ENCODE data around the gene ZNF157. TPM values are rescaled to one million over a fixed set of nuclear protein-coding genes. Genes with fewer than 3 reads are reported as not detected.
"Not testable (repeated sequence)": the region's sequence is repeated elsewhere in the genome, so short reads cannot be mapped to it uniquely, and the experiment has no call there.

Gene ZNF157
- polyA plus RNA-seq: not detected

DNA sequence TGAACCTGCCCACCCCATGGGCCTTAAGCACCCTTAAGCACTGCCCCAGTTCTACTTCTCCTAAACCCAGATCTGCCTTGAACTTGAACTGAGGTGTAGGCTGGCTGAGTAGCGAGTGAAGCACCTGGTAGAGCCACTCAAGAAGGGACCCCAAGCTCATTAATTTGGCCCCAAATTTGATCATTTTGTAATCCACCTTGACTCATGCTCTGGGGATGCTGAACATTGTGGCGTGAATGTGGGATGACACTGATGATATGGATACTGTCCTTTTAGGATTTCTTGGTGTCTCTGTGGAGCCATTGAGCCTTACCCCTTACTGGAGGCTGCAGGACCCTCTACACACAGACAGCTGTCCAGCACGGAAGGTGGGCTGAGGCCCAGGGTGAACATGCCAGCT is at the start of gene ZNF157:
Gene ZNF157, plus strand, starts transcription at position 301 of the 400 bp plus-strand sequence. Its CDS starts 91 bp downstream, at position 392.
- no peak within 1 kb of the TSS for H3K27ac ChIP-seq (ENCODE audit: low read depth, low read length)
- WGBS, 3 donors: 70 to 100% (median 87%) methylated on average over 3 of the region's 3 CpGs

DNA sequence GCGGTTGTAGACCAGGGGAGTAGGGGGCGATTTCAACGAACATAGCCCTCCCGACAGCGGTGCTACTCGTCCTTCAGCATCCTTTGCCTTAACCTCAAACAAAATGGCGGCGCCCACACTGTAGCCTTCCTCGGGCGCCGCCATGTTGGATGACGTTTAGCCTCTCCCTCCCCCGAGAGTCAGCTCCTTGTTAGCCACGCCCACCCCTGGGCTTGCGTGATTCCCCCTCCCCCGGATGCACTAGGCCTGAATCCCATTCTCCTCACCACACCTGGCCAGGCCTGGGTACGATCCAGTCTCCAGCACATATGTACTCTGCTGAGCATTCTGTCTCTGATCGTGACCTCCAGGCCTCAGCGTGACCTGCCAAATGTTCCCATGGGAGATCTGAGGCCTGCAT is 49.0 kb upstream of the ZNF157 start:
- WGBS, 3 donors: 30 to 51% (median 46%) methylated on average over 18 to 19 of the region's 19 CpGs
- no peak overlapping the region for H3K27ac ChIP-seq (ENCODE audit: low read depth, low read length)

DNA sequence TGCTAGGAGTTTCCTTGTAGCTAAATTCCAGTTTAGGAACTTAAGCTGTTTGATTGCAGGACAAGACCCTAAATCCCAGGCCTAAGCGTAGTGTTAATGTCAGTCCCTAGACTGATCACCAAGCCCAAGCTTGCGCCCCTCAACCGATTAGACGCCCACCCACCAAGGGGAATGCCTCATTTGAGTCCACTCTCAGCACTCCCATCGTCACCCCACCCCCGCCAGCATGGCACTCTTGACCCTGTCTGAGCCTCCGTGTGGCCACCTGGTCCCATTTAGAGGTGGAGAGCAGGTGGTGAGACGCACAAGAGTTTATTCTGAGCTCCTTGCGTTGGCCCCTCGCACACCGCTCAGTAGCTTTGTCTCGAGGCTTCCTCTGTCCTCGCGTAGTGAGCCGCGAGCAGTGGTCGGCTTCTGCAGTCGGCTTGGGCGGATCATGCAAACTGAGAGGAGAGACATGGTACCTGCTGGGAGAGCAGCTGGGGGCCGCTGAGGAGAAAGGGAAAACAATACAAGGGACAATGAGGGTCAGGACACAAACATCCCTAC is 48.5 kb upstream of the ZNF157 start:
- no peak overlapping the region for H3K27ac ChIP-seq (ENCODE audit: low read depth, low read length)
- whole genome bisulfite sequencing, 3 donors: 79 to 87% (median 86%) methylated on average over 13 to 20 of the region's 20 CpGs

DNA sequence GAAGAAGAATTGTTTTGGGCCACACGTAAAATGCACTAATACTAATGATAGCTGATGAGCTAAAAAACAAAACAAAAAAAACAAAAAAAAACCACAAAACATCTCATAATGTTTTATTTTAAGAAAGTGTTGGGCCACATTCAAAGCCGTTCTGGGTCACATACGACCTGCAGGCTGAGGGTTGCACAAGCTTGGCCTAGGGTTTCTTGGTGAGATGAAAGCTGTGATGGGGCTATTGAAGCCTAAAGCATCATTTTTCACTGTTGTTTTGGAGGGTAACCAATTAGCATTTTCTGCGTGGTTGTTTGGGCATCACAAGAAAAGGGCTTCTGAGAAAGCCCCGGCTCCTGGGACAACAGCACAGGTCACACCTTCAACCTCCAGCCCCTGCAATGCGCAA is 42.5 kb upstream of the ZNF157 start:
- H3K27ac ChIP-seq (ENCODE audit: low read depth, low read length): no peak overlapping the region
- 77 to 87% (median 86%) methylated on average over 5 to 6 of the region's 6 CpGs for WGBS, 3 donors

DNA sequence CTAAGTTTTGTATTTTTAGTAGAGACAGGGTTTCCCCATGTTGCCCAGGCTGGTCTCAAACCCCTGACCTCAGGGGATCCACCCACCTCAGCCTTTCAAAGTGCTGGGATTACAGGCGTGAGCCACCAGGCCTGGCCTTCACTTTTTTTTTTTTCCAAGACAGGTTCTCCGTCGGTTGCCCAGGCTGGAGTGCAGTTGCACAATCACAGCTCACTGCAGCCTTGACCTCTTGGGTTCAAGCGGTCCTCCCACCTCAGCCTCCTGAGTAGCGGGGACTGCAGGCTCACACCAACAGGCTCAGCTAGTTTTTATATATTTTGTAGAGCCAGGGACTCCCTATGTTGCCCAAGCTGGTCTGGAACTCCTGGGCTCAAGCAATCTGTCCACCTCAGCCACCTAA is 37.6 kb upstream of the ZNF157 start:
- WGBS, 3 donors: 58 to 85% (median 83%) methylated on average over 4 to 5 of the region's 5 CpGs
- H3K27ac ChIP-seq (ENCODE audit: low read depth, low read length): not testable (repeated sequence)

DNA sequence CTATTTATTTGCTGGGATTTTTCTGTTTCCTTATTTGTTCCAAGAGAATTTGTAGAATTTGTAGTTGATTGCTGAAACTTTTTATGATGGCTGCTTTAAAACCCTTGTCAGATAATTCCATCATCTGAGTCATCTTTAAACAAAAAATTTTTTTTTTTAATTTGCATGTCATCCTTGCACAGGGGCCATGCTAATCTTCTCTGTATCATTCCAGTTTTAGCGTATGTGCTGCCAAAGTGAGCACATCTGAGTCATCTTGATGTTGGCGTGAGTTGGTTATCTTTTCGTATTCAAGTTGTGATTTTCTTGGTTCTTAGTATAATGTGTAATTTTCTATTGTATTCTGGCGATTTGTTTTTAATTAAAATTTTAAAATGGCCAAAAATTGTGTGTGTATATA is 18.7 kb upstream of the ZNF157 start:
- 74 to 92% (median 74%) methylated on average over 4 of the region's 4 CpGs for WGBS, 3 donors
- no peak overlapping the region for H3K27ac ChIP-seq (ENCODE audit: low read depth, low read length)

DNA sequence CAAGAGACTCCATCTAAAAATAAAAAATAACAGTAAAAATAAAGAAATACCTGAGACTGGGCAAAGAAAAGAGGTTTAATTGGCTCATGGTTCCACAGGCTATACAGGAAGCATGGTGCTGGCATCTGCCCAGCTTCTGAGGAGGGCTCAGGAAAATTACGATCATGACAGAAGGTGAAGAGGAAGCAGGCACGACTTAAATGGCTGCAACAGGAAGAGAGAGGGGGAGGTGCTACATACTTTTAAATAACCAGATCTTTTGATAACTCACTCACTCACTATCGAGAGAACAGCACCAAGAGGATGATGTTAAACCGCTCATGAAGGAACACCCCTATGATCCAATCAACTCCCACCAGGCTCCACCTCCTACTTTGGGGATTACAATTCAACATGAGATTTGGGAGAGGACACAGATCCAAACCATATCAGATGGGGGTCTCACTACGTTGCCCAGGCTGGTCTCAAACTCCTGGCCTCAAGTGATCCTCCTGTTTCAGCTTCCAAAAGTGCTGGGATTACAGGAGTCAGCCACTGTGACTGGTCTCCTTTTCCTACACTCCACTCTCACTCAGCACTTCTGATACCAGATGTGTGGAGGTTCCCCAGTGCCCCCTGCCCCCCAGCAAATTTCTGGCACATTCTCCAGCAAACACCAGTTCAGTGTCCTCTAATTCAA is 11.9 kb upstream of the ZNF157 start:
- 24 to 50% (median 32%) methylated on average over 5 of the region's 5 CpGs for WGBS, 3 donors
- no peak overlapping the region for H3K27ac ChIP-seq (ENCODE audit: low read depth, low read length)

DNA sequence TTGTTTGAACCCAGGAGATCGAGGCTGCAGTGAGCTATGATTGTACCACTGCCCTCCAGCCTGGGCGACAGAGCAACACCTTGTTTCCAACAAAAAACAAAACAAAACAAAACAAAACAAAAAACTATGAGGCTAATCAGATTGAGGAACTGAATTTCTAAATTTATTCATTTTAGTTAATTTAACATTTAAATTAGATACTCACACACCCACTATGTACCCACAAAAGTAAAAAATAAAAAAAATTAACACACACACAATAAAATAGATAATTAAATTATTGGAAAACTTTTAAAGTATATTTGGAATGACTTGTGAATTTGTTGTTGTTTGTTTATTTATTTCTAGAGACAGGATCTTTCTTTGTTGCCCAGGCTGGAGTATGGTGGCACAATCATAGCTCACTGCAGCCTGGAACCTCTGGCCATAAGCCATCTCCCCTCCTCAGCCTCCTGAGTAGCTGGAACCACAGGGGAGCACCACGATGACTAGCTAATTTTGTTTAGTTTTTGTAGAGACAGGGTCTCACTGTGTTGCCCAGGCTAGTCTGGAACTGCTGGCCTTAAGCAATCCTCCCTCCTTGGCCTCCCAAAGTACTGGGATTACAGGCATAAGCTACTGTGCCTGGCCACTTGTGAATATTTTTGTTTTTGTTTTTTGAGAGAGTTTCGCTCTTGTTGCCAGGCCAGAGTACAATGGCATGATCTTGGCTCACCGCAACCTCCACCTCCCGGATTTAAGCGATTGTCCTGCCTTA is 9.8 kb upstream of the ZNF157 start:
- 71 to 88% (median 80%) methylated on average over 7 of the region's 7 CpGs for WGBS, 3 donors
- no peak overlapping the region for H3K27ac ChIP-seq (ENCODE audit: low read depth, low read length)

DNA sequence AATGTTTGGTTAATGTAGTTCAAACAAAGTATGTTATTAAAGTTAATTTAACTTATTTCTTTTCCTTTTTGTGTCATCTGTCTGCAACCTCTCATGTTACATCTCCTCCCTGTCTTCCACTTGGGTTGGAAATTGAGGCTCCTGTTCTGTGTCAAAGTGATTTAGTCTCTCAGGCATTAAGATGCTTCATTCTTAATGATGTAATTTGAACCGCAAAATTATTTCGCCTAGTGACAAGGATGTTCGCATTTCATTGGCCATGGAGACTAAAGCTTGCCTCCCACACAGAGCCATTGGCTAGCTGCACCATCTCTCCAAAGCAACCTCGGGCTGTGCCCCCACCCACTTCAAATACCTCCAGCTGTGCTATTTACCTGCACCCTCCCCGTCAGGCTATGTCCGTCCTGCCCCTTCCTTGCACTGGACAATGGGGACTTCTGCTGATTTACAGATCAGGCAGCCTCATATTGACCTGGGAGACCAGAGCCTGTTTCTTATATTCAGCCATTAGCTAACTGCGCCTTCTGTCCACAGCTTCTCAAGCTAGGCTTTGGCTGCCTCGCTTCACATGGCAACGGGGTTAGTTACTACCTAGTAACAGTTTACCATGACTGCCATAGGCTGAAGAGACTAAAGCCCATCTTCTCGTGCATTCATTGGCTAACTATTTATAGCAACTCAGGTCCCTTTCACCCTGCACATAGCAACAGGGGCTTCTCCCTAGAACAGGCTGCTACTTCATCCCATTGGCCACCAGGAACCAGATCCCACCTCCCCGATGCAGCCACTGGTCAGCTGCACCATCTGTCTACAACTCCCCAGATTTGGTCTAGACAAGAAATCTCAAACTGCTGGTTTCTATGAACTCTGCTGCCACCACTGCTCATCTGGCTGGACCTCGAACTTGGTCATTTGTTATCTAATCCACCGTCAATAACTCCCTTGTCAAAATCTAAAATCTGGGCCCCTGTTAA is 8.6 kb upstream of the ZNF157 start:
- 3 to 35% (median 4%) methylated on average over 13 of the region's 13 CpGs for WGBS, 3 donors
- H3K27ac ChIP-seq (ENCODE audit: low read depth, low read length): no peak overlapping the region

DNA sequence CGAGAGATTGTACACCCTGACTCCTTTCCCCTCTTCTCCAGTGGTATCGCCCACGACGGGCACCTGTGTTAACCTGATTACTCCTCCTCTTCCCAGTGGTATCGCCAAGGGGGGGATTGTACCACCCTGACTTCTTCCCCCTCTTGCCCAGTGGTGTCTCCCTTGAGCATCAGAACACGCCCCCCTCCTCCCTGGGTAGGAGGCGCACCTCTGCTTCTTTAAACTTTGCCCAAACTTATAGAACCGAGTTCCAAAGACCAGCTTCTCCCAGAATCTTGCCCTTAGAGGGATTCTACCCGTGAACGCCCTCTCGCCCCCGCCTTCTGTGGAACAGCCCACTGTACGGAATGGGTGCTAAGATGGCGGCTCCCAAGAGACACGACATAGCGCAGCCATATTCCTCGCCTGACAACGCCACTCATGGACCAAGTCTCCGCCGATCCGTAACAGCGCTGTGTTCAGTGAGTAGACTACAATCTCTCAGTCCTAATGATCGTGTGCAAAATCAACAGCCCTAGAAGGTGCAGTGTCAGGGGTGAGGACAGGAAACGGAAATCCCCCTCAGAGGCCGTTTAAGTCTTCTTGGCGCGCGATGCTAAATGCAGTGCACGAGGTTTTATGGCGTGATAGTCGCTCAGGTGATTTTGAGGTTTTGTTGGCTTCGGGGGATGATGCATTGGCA is 4.2 kb upstream of the ZNF157 start:
- WGBS, 3 donors: 5 to 35% (median 11%) methylated on average over 27 to 32 of the region's 32 CpGs
- H3K27ac ChIP-seq (ENCODE audit: low read depth, low read length): no peak overlapping the region

DNA sequence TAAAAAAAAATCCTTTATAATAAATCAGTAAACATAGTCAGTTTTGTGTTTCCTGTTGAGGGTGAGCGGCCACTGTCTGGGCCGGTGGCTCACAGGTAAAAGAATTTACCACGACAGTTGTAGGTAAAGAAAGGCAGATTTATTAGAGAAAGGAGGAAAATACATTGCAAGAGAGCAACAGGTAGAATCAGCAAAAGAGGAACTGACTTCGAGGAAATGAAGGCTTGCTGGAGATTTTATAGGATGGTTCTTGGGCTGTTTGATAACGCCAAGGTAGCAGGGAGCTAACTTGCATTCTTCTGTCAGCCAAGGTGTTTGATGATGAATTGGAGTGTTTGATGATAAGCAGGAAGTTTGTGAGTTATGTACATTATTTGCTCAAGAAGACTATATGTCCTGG is 2.8 kb downstream of the ZNF157 start:
- no peak overlapping the region for H3K27ac ChIP-seq (ENCODE audit: low read depth, low read length)
- 53 to 65% (median 56%) methylated on average over 5 of the region's 5 CpGs for WGBS, 3 donors

DNA sequence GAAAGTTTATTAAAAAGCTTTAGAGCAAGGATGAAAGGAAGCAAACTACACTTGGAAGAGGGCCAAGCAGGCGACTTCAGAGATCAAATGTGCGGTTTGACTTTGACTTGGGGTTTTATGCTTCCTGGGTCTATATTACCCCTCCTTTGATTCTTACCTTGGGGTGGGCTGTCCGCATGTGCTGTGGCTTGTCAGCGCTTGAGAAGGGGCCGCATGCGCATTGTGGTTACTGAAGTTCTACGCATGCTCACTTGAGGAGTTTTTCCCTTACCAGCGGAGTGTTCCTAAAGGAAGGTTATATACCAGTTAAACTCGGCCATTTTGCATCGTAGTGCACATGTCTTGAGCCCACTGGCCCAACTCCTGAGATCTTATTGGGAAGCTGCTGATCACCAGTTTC is 9.9 kb downstream of the ZNF157 start:
- no peak overlapping the region for H3K27ac ChIP-seq (ENCODE audit: low read depth, low read length)
- WGBS, 3 donors: 42 to 64% (median 59%) methylated on average over 10 of the region's 10 CpGs

DNA sequence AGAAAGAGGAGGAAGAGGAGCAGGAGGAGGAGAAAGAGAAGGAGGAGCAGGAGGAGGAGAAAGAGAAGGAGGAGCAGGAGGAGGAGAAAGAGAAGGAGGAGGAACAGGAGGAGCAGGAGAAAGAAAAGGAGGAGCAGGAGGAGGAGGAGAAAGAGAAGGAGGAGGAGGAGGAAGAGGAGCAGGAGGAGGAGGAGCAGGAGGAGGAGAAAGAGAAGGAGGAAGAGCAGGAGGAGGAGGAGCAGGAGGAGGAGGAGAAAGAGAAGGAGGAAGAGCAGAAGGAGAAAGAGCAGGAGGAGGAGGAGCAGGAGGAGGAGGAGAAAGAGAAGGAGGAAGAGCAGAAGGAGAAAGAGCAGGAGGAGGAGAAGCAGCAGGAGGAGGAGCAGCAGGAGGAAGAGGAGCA is 10.5 kb downstream of the ZNF157 start:
- H3K27ac ChIP-seq (ENCODE audit: low read depth, low read length): not testable (repeated sequence)

DNA sequence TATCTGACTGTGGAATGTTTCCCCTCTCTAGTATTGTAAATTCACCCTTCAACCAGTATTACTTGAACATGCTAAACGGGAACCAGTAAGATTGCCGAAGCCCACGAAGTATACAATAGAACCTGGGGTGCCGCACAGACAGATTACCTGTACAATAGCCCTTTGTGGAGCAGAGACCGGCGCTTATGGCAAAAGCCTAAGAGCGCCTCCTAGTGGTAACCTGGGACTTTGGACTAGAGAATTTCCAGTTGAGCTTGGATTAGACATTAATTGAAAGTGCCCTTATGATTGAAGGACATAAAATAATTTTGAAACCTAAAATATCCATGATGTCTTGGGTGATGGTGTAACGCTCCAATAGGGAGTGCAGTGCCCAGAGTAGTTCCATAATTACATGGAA is 14.1 kb downstream of the ZNF157 start:
- H3K27ac ChIP-seq (ENCODE audit: low read depth, low read length): no peak overlapping the region
- 1 to 7% (median 1%) methylated on average over 8 of the region's 8 CpGs for WGBS, 3 donors

DNA sequence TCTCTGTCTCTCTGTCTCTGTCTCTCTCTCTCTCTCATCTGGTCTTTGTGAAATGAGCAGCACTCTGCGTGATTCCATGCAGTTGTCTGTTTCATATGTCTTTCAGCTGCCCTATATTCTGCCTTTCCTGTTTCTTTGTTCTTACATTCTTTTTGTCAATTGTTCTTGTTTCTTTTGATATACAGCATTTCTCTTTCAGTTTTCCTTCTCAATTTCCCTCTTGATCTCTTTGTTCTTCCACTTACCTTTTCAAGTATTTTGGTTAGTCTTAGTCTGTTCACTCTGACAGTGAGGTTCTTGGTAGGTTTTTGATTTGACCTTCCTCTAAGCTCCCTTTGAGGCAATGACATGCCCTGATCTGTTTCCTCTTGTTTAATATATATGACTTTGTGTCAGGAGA is 20.4 kb downstream of the ZNF157 start:
- 59 to 75% (median 67%) methylated on average over 1 of the region's 1 CpG for WGBS, 3 donors
- H3K27ac ChIP-seq (ENCODE audit: low read depth, low read length): no peak overlapping the region

DNA sequence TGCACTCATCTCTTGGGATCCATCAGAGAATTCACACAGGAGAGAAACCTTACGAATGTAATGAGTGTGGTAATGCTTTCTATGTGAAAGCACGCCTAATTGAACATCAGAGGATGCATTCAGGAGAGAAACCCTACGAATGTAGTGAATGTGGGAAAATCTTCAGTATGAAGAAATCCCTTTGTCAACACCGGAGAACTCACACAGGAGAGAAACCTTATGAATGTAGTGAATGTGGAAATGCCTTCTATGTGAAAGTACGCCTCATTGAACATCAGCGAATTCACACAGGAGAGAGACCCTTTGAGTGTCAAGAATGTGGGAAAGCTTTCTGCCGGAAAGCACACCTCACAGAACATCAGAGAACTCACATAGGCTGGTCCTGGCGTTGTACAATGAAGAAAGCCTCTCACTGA is 42.8 kb downstream of the ZNF157 start:
- 88 to 93% (median 91%) methylated on average over 8 of the region's 8 CpGs for WGBS, 3 donors
- no peak overlapping the region for H3K27ac ChIP-seq (ENCODE audit: low read depth, low read length)

DNA sequence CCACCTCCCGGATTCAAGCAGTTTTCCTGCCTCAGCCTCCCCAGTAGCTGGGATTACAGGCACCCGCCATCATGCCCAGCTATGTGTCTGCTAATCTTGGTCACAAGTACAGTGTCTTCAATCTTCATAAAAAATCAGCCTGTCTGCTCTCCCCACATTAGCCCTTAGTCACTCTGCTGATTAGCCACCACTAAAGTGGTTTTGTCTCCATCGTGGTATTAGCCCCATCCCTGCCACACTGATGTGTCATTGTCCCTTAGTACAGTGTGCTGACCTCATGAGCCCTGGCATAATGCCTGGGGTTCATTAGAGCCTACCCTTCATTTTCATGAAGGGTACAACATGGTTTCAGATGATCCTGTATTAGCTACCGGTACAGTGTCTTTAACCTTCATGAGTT is 49.9 kb downstream of the ZNF157 start:
- 83 to 97% (median 87%) methylated on average over 4 of the region's 4 CpGs for WGBS, 3 donors
- no peak overlapping the region for H3K27ac ChIP-seq (ENCODE audit: low read depth, low read length)

DNA sequence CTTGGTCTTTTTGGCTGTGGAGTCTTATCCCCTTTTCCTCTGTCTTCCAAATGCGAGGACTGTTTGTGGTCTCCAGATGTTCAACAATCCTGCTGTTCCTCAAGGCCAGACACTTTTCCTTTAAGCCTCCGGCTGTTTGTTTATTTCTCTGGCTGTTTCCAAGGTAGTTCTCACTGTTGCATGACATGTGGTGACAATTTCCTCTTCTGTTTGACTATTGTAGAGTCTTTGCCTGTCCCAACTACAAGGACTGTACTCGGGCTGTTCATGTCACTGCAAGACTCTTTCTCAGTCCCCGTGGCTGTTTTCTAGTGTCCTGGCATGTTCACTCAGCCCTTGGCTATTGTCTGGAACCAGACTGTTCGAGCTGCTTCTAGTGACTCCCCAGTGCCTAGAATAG is 50.6 kb downstream of the ZNF157 start:
- H3K27ac ChIP-seq (ENCODE audit: low read depth, low read length): no peak overlapping the region
- WGBS, 3 donors: 44 to 69% (median 58%) methylated on average over 5 of the region's 5 CpGs
